AG04449 (cell line): ENCODE data around the gene COL17A1.

Experiments
- CTCF ChIA-PET: fragments of 350-600 bp; formaldehyde crosslinking; extraction: SDS; loops from one replicate; lab custom pipeline; 2021; ENCODE audit warnings: antibody characterized with exemption; lab: Yijun Ruan, JAX
- POLR2A ChIA-PET: fragments of 400-600, 350-600 bp; formaldehyde crosslinking; extraction: SDS; loops from one replicate; lab custom pipeline; 2020; ENCODE audit warnings: antibody characterized with exemption, inconsistent platforms; lab: Yijun Ruan, JAX
- DNase-seq: peaks from one replicate; pipeline ENCODE4 v3.0.0-alpha.2; 2010; ENCODE audit warnings: low read depth, low spot score
- H3K4me3 ChIP-seq: 2 replicates; pipeline ENCODE4 v1.5.1; 2011; ENCODE audit warnings: low read depth, mild to moderate bottlenecking, control low read depth, low read length
- TF ChIP-seq, protein P1 (sequence below): IDR thresholded peaks from one replicate; pipeline ENCODE4 v1.5.1; 2011; ENCODE audit warnings: mild to moderate bottlenecking, moderate library complexity, low read length, control low read depth, inconsistent platforms; ENCODE audit not compliant: insufficient read depth; ENCODE audit errors: missing control alignments

Gene COL17A1

DNA sequence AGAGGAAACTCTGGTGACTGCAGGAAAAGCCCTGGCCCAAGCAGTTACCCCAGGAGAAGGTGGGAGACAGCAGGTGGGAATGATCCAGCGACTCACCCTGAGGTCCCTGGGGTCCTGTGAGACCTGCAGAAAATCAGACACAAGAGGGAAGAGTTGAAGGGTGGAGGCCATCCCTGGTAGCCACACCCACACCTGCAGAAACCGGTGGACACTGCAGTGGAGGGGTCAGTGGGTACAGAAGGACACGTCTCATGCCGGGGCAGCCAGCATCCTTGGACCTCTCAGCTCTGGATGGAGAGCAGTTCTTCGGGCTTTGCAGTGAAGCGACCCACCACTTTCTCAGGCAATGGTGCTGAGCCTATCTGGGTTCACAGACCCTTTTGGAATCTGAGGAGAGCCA lies 39.0 kb downstream of the COL17A1 start:
- POLR2A ChIA-PET, result no interaction called here
- CTCF ChIA-PET, result interaction anchor here (1.2 to 7.0 kb wide), 11 partner anchors 8 to 304 kb away, joined by 3 to 148 read pairs (median 9); partner anchors contain the start of gene SFR1
- no peak for DNase-seq
- TF ChIP-seq, protein P1, sequence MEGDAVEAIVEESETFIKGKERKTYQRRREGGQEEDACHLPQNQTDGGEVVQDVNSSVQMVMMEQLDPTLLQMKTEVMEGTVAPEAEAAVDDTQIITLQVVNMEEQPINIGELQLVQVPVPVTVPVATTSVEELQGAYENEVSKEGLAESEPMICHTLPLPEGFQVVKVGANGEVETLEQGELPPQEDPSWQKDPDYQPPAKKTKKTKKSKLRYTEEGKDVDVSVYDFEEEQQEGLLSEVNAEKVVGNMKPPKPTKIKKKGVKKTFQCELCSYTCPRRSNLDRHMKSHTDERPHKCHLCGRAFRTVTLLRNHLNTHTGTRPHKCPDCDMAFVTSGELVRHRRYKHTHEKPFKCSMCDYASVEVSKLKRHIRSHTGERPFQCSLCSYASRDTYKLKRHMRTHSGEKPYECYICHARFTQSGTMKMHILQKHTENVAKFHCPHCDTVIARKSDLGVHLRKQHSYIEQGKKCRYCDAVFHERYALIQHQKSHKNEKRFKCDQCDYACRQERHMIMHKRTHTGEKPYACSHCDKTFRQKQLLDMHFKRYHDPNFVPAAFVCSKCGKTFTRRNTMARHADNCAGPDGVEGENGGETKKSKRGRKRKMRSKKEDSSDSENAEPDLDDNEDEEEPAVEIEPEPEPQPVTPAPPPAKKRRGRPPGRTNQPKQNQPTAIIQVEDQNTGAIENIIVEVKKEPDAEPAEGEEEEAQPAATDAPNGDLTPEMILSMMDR, result no peak
- no peak overlapping the region for H3K4me3 ChIP-seq

GRCh38 chr10:104045151-104046089 lies 40.3 kb downstream of the COL17A1 start:
- ChIA-PET POLR2A (no interaction called here), CTCF (interaction anchor here (0.6 to 7.0 kb wide), 27 partner anchors 8 to 305 kb away, joined by 3 to 148 read pairs (median 4); partner anchors contain the start of gene SFR1)
- TF ChIP-seq, protein P1, result peak; percentile 79
- DNase-seq, result no peak
- H3K4me3 ChIP-seq, result no peak overlapping the region

- H3K4me3 ChIP-seq, result no peak overlapping the region
- ChIA-PET POLR2A (no interaction called here), CTCF (interaction anchor here (1.0 to 7.0 kb wide), 3 partner anchors 80 to 167 kb away, joined by 3 to 148 read pairs (median 3); partner anchors contain the start of gene SFR1)
- TF ChIP-seq, protein P1, result no peak
- no peak for DNase-seq
These were observed 41.8 kb downstream of the COL17A1 start for GRCh38 chr10:104043854-104044253.

DNA sequence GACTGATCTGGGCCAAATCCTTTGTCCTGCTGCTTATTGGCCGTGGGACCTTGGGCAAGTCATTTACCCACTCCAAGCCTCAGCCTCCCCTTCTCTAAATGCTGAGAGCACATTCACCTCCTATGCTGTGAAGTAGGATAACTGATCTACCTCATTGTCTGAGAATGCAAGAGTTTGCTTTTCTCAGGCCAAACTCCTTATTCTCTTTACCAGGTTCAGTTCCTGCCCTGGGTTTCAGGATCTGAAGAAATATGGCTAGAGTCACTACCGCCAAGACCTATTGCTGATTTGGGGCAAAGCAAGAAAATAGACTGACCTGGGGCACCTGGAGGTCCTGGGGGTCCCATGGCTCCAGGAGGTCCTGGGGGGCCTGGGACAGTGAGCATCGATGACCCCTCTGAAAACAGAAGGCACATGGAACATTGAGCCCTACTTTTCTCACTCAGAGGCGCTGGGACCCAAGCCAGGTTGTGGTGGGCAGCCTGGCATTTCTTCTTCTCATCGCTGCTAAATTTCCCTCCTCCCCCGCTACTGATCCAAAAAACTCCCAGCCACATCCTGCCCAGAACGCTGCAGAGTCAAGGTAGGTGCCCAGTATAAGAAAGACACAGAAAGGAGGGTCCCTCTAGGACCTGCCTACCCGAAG lies 42.4 kb downstream of the COL17A1 start:
- TF ChIP-seq, protein P1, result no peak
- DNase-seq, result no peak
- no peak overlapping the region for H3K4me3 ChIP-seq
- POLR2A ChIA-PET, result no interaction called here
- CTCF ChIA-PET, result interaction anchor here (1.0 to 7.0 kb wide), 3 partner anchors 81 to 167 kb away, joined by 3 to 148 read pairs (median 3); partner anchors contain the start of gene SFR1

GRCh38 chr10:104041891-104042535 lies 43.7 kb downstream of the COL17A1 start:
- TF ChIP-seq, protein P1, result no peak
- H3K4me3 ChIP-seq, result no peak overlapping the region
- POLR2A ChIA-PET, result no interaction called here
- CTCF ChIA-PET, result interaction anchor here (0.7 to 1.9 kb wide), 4 partner anchors 10 to 169 kb away, joined by 3 to 7 read pairs (median 5); no protein-coding TSS in a partner anchor
- no peak for DNase-seq
